IMR-90 (cell line): ENCODE measurements around the gene PIK3R5. TPM values are rescaled to one million over a fixed set of nuclear protein-coding genes. Genes with fewer than 3 reads are reported as not detected.

Source experiments
- ATAC-seq: fragments of 200-7000 bp; cut with Tn5 transposase; 2 replicates; pipeline ENCODE4 v1.9.1; 2020; ENCODE audit warnings: low read depth, mild to moderate bottlenecking, moderate library complexity
- BruUV-seq: library from RNA; stranded (reverse); fragments of 400-500 nt; replicated peaks from 2 replicates; lab custom pipeline; 2021; lab: Mats Ljungman, UMichigan
- CTCF ChIA-PET: fragments of 300-600 bp; formaldehyde crosslinking; extraction: SDS; loops from one replicate; lab custom pipeline; 2021; ENCODE audit warnings: antibody characterized with exemption; lab: Yijun Ruan, JAX
- POLR2A ChIA-PET: fragments of 300-600 bp; sonication (Branson Sonifier 250); formaldehyde crosslinking; loops from one replicate; lab custom pipeline; 2022; ENCODE audit warnings: antibody characterized with exemption; ENCODE audit not compliant: unreplicated experiment; lab: Charles Lee
- DNase-seq: peaks from one replicate; pipeline ENCODE4 v3.0.0; 2013
- H2AFZ ChIP-seq: replicated peaks from 2 replicates; pipeline ENCODE3; 2013; ENCODE audit warnings: low read length, mild to moderate bottlenecking; ENCODE audit not compliant: poor library complexity
- H2AK5ac ChIP-seq: 2 replicates; pipeline ENCODE4 v1.6.1; 2013; ENCODE audit warnings: low read depth, low read length, inconsistent platforms
- H2AK9ac ChIP-seq: replicated peaks from 2 replicates; pipeline ENCODE3; 2013; ENCODE audit warnings: mild to moderate bottlenecking, low read depth, low read length, moderate library complexity; ENCODE audit not compliant: poor library complexity
- H2BK120ac ChIP-seq: 2 replicates; pipeline ENCODE4 v1.6.1; 2013; ENCODE audit warnings: low read depth, low read length, inconsistent platforms
- H2BK15ac ChIP-seq: 3 replicates; pipeline ENCODE4 v1.6.1; 2013; ENCODE audit warnings: low read depth, low read length, inconsistent platforms
- H2BK20ac ChIP-seq: 2 replicates; pipeline ENCODE4 v1.6.1; 2013; ENCODE audit warnings: low read depth, mild to moderate bottlenecking, inconsistent platforms, low read length, moderate library complexity
- H2BK5ac ChIP-seq: 2 replicates; pipeline ENCODE4 v1.6.1; 2013; ENCODE audit warnings: mild to moderate bottlenecking, low read depth, low read length, inconsistent platforms; ENCODE audit not compliant: poor library complexity, severe bottlenecking
- H3K14ac ChIP-seq: replicated peaks from 2 replicates; pipeline ENCODE4 v1.6.1; 2013; ENCODE audit warnings: low read depth, low read length, inconsistent platforms
- H3K18ac ChIP-seq: 2 replicates; pipeline ENCODE4 v1.6.1; 2013; ENCODE audit warnings: low read depth, low read length, control low read depth
- H3K23ac ChIP-seq: 2 replicates; pipeline ENCODE4 v1.6.1; 2013; ENCODE audit warnings: low read depth, low read length, inconsistent platforms
- H3K27ac ChIP-seq: 2 replicates; pipeline ENCODE4 v1.5.1; 2013; ENCODE audit warnings: mild to moderate bottlenecking, control low read depth, low read length; ENCODE audit not compliant: insufficient read depth
- H3K27me3 ChIP-seq: 2 replicates; pipeline ENCODE4 v1.6.1; 2013; ENCODE audit warnings: low read length; ENCODE audit not compliant: control insufficient read depth, insufficient read depth
- H3K36me3 ChIP-seq: 2 replicates; pipeline ENCODE4 v1.6.1; 2013; ENCODE audit warnings: low read length, mixed read lengths; ENCODE audit not compliant: control insufficient read depth, insufficient read depth
- H3K4ac ChIP-seq: 2 replicates; pipeline ENCODE4 v1.6.1; 2013; ENCODE audit warnings: low read depth, low read length, inconsistent platforms
- H3K4me1 ChIP-seq: 2 replicates; pipeline ENCODE4 v1.6.1; 2013; ENCODE audit warnings: low read length, mixed read lengths; ENCODE audit not compliant: control insufficient read depth, insufficient read depth
- H3K4me2 ChIP-seq: 2 replicates; pipeline ENCODE4 v1.6.1; 2013; ENCODE audit warnings: low read depth, mild to moderate bottlenecking, control low read depth, low read length, moderate library complexity
- H3K4me3 ChIP-seq: 2 replicates; pipeline ENCODE4 v1.5.1; 2013; ENCODE audit warnings: low read depth, mild to moderate bottlenecking, control low read depth, low read length, moderate library complexity; ENCODE audit not compliant: insufficient read depth
- H3K56ac ChIP-seq: 2 replicates; pipeline ENCODE4 v1.6.1; 2013; ENCODE audit warnings: low read length, inconsistent platforms; ENCODE audit not compliant: insufficient read depth; ENCODE audit errors: extremely low read depth
- H3K79me1 ChIP-seq, 2 experiments: 2 replicates each; pipeline ENCODE4 v1.6.1; 2013; ENCODE audit warnings: low read length in 2 of 2, inconsistent platforms in 1 of 2, low read depth in 1 of 2
- H3K9ac ChIP-seq: 2 replicates; pipeline ENCODE4 v1.6.1; 2013; ENCODE audit warnings: low read depth, low read length, control low read depth
- H3K9me1 ChIP-seq: 2 replicates; pipeline ENCODE4 v1.6.1; 2013; ENCODE audit warnings: low read length, inconsistent platforms; ENCODE audit not compliant: insufficient read depth
- H3K9me3 ChIP-seq: 2 replicates; pipeline ENCODE4 v1.6.1; 2013; ENCODE audit warnings: low read length; ENCODE audit not compliant: control insufficient read depth, insufficient read depth
- H4K20me1 ChIP-seq: 2 replicates; pipeline ENCODE4 v1.6.1; 2013; ENCODE audit warnings: low read length, inconsistent platforms; ENCODE audit not compliant: insufficient read depth
- H4K5ac ChIP-seq: 2 replicates; pipeline ENCODE4 v1.6.1; 2013; ENCODE audit warnings: mild to moderate bottlenecking, low read depth, low read length, control low read depth
- H4K8ac ChIP-seq, 2 experiments: 2 replicates each; pipeline ENCODE4 v1.6.1; 2013; ENCODE audit warnings: low read depth in 2 of 2, low read length in 2 of 2, control low read depth in 1 of 2, inconsistent platforms in 1 of 2
- H4K91ac ChIP-seq: 2 replicates; pipeline ENCODE4 v1.6.1; 2013; ENCODE audit warnings: low read depth, low read length, inconsistent platforms; ENCODE audit not compliant: insufficient read depth
- BHLHE40 ChIP-seq: fragments of 150-350 bp; IDR thresholded peaks from 2 replicates; pipeline ENCODE4 v1.6.1; 2016; ENCODE audit warnings: mild to moderate bottlenecking, low read depth, low read length
- CHD1 ChIP-seq: IDR thresholded peaks from 2 replicates; pipeline ENCODE4 v1.6.1; 2012; ENCODE audit warnings: low read depth, low read length, improper control_type of control experiment
- MAZ ChIP-seq: IDR thresholded peaks from 2 replicates; pipeline ENCODE4 v1.6.1; 2012; ENCODE audit warnings: low read depth, mild to moderate bottlenecking, low read length, improper control_type of control experiment, moderate library complexity, borderline replicate concordance
- WGBS, 2 experiments: methylation state at CpG; one replicate each; pipeline versions ENCODE4 v1.1.5 to v1.1.7; 2013; ENCODE audit warnings: missing lambda C conversion rate in 2 of 2; ENCODE audit not compliant: insufficient read length in 1 of 2; ENCODE audit errors: extremely low coverage in 2 of 2; 5-methylcytosine and 5-hydroxymethylcytosine counted together
- dilution Hi-C: fragments of 300-500 bp; cut with HindIII; formaldehyde crosslinking; loops from one replicate; pipeline ENCODE4 v1.14.3; 2018; ENCODE audit warnings: low sequenced_read_pairs; ENCODE audit not compliant: unreplicated experiment
- in situ Hi-C: fragments of 300-500 bp; cut with MboI; formaldehyde crosslinking; loops from 3 replicates; pipeline ENCODE4 v1.14.3; 2019; ENCODE audit warnings: low sequenced_read_pairs, inconsistent platforms, mixed read lengths
- intact Hi-C: fragments of 100-400 bp; cut with micrococcal nuclease; formaldehyde crosslinking; loops from 2 replicates; pipeline ENCODE4 v1.10.0; 2022
- polyA plus RNA-seq, 3 experiments: library from polyadenylated mRNA; depleted of rRNA; stranded (reverse); fragments of >200 nt; gene quantifications; 2 replicates each; pipeline ENCODE4 v1.2.3, GENCODE V29; 2012; ENCODE audit warnings: low replicate concordance in 1 of 3
- total RNA-seq: library from RNA; depleted of rRNA; stranded (reverse); fragments of >200 nt; gene quantifications from 2 replicates; pipeline ENCODE4 v1.2.3, GENCODE V29; 2012

Gene PIK3R5
- total and polyA plus RNA-seq, 2 of the 4 experiments (the other 2 are of a cell fraction), result not detected

- Histone ChIP-seq H3K36me3 (no peaks in the 10 kb centered on the region), H2BK120ac (no peak overlapping the region), H2BK15ac (no peak overlapping the region), H3K9ac (no peak overlapping the region), H2BK20ac (no peak overlapping the region), H3K4me2 (no peak overlapping the region), H3K23ac (no peak overlapping the region), H3K27me3 (peaks cover 32% of the 10 kb centered on the region), H3K9me1 (no peaks in the 10 kb centered on the region), H3K4ac (no peak overlapping the region), H3K9me3 (no peaks in the 10 kb centered on the region), H2AK9ac (no peak overlapping the region), H3K4me3 (no peak overlapping the region), H3K14ac (no peak overlapping the region), H3K18ac (no peak overlapping the region), H2AFZ (no peak overlapping the region), H2AK5ac (no peak overlapping the region), H4K8ac (no peak overlapping the region), H2BK5ac (no peak overlapping the region), H4K20me1 (no peaks in the 10 kb centered on the region), H3K79me1 (no peaks in the 10 kb centered on the region), H4K5ac (no peak overlapping the region), H3K4me1 (no peaks in the 10 kb centered on the region), H4K91ac (no peak overlapping the region), H3K27ac (no peak overlapping the region), H3K56ac (no peak overlapping the region)
- dilution Hi-C loops, result no loop called here
- ChIA-PET CTCF (no interaction called here), POLR2A (no interaction called here)
- ATAC-seq (no peak), DNase-seq (no peak)
- no peak for TF ChIP-seq BHLHE40
- TF ChIP-seq CHD1, result no peak
- TF ChIP-seq MAZ, result no peak
- intact Hi-C loops, result no loop called here
- in situ Hi-C loops, result no loop called here
- no CpG with 5 or more reads among the region's 15 CpGs for WGBS, 2 experiments
- BruUV-seq, result no TSS peak
These were observed 36.7 kb upstream of the PIK3R5 start for GRCh38 chr17:9002227-9002605.
